KOPT-K1 (cell line): ENCODE measurements around the gene WDR77.
A peak's percentile ranks its signal among the peaks of the same experiment; 100 is the strongest.

Experiments used
- H3K27ac ChIP-seq: fragments of 200-600 bp; sonication (generic); 2 replicates; pipeline ENCODE4 v1.5.1; 2016; ENCODE audit warnings: antibody characterized with exemption, mild to moderate bottlenecking, low read depth, low read length; ENCODE audit not compliant: poor library complexity, severe bottlenecking
- H3K36me3 ChIP-seq: fragments of 200-600 bp; sonication (generic); 2 replicates; pipeline ENCODE4 v1.5.1; 2017; ENCODE audit warnings: antibody characterized with exemption, mild to moderate bottlenecking, low read length, moderate library complexity; ENCODE audit not compliant: insufficient read depth
- H3K9me3 ChIP-seq: fragments of 200-600 bp; sonication (generic); 2 replicates; pipeline ENCODE4 v1.5.1; 2017; ENCODE audit warnings: antibody characterized with exemption, low read length, mild to moderate bottlenecking; ENCODE audit not compliant: insufficient read depth, poor library complexity, severe bottlenecking

Gene WDR77

GRCh38 chr1:111476214-111476613 lies 27.2 kb upstream of the WDR77 start:
- H3K36me3 ChIP-seq: no peaks in the 10 kb centered on the region
- H3K27ac ChIP-seq: peak overlapping the region; percentile 86
- H3K9me3 ChIP-seq: no peaks in the 10 kb centered on the region

GRCh38 chr1:111475701-111476100 lies 26.6 kb upstream of the WDR77 start:
- Histone ChIP-seq H3K9me3 (no peaks in the 10 kb centered on the region), H3K27ac (peak overlapping the region; percentile 86), H3K36me3 (no peaks in the 10 kb centered on the region)

- H3K36me3 ChIP-seq: peaks cover 6% of the 10 kb centered on the region; the same call in 1 of the 2 replicates
- no peak overlapping the region for H3K27ac ChIP-seq
- H3K9me3 ChIP-seq: no peaks in the 10 kb centered on the region
These were observed 25.5 kb upstream of the WDR77 start for GRCh38 chr1:111474521-111474920.

GRCh38 chr1:111474106-111474505 lies 25.1 kb upstream of the WDR77 start:
- H3K27ac ChIP-seq: no peak overlapping the region
- H3K36me3 ChIP-seq: peaks cover 11% of the 10 kb centered on the region
- no peaks in the 10 kb centered on the region for H3K9me3 ChIP-seq

GRCh38 chr1:111471538-111471937 lies 22.5 kb upstream of the WDR77 start:
- peak overlapping the region; percentile 79 for H3K27ac ChIP-seq
- H3K9me3 ChIP-seq: no peaks in the 10 kb centered on the region
- peaks cover 33% of the 10 kb centered on the region for H3K36me3 ChIP-seq

GRCh38 chr1:111471012-111471411 lies 22.0 kb upstream of the WDR77 start:
- Histone ChIP-seq H3K9me3 (no peaks in the 10 kb centered on the region), H3K36me3 (peaks cover 33% of the 10 kb centered on the region), H3K27ac (peak overlapping the region; percentile 79)

GRCh38 chr1:111470596-111470995 lies 21.5 kb upstream of the WDR77 start:
- H3K27ac ChIP-seq: peak overlapping the region; percentile 79
- no peaks in the 10 kb centered on the region for H3K9me3 ChIP-seq
- H3K36me3 ChIP-seq: peaks cover 33% of the 10 kb centered on the region

- H3K27ac ChIP-seq: no peak overlapping the region
- no peaks in the 10 kb centered on the region for H3K9me3 ChIP-seq
- peaks cover 33% of the 10 kb centered on the region for H3K36me3 ChIP-seq
These were observed 20.5 kb upstream of the WDR77 start for GRCh38 chr1:111469539-111469938.

GRCh38 chr1:111468717-111469100 lies 19.7 kb upstream of the WDR77 start:
- no peak overlapping the region for H3K27ac ChIP-seq
- H3K9me3 ChIP-seq: no peaks in the 10 kb centered on the region

GRCh38 chr1:111467865-111468716 lies 19.0 kb upstream of the WDR77 start:
- H3K27ac ChIP-seq: no peak overlapping the region
- H3K36me3 ChIP-seq: peaks cover 44% of the 10 kb centered on the region
- no peaks in the 10 kb centered on the region for H3K9me3 ChIP-seq

More at GRCh38 chr1:111468717-111469100, 19.7 kb upstream of the WDR77 start:
- H3K36me3 ChIP-seq: peaks cover 40% of the 10 kb centered on the region

- Histone ChIP-seq H3K27ac (no peak overlapping the region), H3K36me3 (peaks cover 60% of the 10 kb centered on the region), H3K9me3 (no peaks in the 10 kb centered on the region)
These were observed 17.4 kb upstream of the WDR77 start for GRCh38 chr1:111466480-111466879.

- H3K27ac ChIP-seq: no peak overlapping the region
- H3K36me3 ChIP-seq: peaks cover 68% of the 10 kb centered on the region
- no peaks in the 10 kb centered on the region for H3K9me3 ChIP-seq
These were observed 16.7 kb upstream of the WDR77 start for GRCh38 chr1:111465754-111466153.

GRCh38 chr1:111463029-111463683 lies 14.1 kb upstream of the WDR77 start:
- Histone ChIP-seq H3K27ac (no peak overlapping the region), H3K9me3 (no peaks in the 10 kb centered on the region), H3K36me3 (peaks cover 74% of the 10 kb centered on the region)

GRCh38 chr1:111462370-111463028 lies 13.4 kb upstream of the WDR77 start:
- Histone ChIP-seq H3K27ac (no peak overlapping the region), H3K9me3 (no peaks in the 10 kb centered on the region), H3K36me3 (peaks cover 74% of the 10 kb centered on the region)

GRCh38 chr1:111461765-111462164 lies 12.7 kb upstream of the WDR77 start:
- peaks cover 75% of the 10 kb centered on the region for H3K36me3 ChIP-seq
- H3K9me3 ChIP-seq: no peaks in the 10 kb centered on the region
- H3K27ac ChIP-seq: no peak overlapping the region
